ENCODE results near the gene GORAB. TPM values are rescaled to one million over a fixed set of nuclear protein-coding genes. Genes with fewer than 3 reads are reported as not detected.

GORAB gene
- total and polyA plus RNA-seq, 10 of the 15 experiments (the other 5 are each of a cell fraction or from before 2014, with no cell fraction given): 5.5 to 38.6 (median 10.3) TPM

DNA sequence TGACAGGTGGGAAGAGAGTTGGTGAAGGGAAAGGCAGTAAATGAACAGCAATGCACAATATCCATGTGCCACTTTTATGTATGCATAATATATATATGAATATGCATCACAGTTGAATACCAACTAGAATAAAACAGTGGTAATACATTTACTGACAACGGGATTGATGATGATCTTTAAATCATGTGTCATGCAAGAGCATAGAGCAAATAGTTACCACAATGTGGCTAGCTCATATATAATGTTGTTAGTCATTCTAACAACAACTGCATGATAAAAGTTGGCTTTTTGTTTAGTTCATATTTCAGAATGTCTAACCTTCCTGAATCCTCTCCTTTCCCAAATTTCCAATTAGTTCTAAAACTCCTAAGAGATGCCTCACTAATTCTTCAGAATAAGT is 46.4 kb downstream of the GORAB start (continued):
- no peak for TF ChIP-seq EZH2 (IDR thresholded peaks at IDR 0.05; ENCODE audit: borderline replicate concordance, control insufficient read depth, low read depth, low read length)
- no peak for TF ChIP-seq TCF12 (IDR thresholded peaks at IDR 0.05; ENCODE audit: low read depth, low read length)
- TF ChIP-seq, protein P1, sequence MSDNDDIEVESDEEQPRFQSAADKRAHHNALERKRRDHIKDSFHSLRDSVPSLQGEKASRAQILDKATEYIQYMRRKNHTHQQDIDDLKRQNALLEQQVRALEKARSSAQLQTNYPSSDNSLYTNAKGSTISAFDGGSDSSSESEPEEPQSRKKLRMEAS (IDR thresholded peaks at IDR 0.05; ENCODE audit: low read depth, low read length): no peak

DNA sequence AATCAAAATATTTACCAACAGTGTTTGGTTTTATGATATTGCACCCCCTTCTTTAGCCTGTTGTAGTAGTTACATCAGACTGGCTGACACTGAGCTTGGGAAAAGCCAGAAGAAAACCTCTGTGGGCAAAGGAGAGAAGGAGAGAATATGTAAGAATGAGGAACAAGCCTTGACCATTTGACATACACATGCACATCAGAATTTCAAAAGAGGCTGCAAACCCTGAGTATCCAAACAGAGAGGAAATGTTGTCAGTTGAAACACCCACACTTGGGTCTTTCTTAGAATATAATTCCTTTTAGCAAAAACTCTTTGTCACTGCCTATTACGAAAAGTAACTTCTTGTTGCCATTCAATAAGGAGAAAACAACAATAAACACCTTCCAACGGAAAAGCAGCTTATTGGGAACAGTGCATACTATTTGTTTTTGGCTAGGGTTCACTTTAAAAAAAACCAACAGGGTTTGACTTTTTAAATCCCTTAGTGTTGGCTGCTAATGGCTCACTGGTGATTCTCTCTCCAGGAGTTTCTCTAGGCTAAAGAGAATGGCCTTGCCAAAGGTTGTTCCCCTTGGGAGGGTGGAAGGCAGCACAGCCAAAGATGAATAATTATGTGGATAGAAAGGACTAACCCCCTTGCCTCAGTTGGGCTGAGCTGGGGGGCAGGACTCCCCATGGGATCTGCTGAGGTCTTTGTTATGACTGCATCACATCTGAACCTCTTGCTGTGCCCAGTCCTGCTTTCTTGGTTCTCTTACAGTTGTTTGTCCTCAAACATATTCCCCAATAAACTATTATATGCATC is 48.9 kb downstream of the GORAB start:
- H3K4me2 ChIP-seq (ENCODE audit: control insufficient read depth, insufficient read depth): no peak overlapping the region
- ATAC-seq: no peak
- no peaks in the 10 kb centered on the region for H3K27me3 ChIP-seq (replicated peaks in 1 of 2; ENCODE audit: control insufficient read depth in 2 of 2, insufficient read depth in 2 of 2, low read length in 1 of 2)
- H3K36me3 ChIP-seq (ENCODE audit: control insufficient read depth in 2 of 2, insufficient read depth in 2 of 2, low read length in 1 of 2): no peaks in the 10 kb centered on the region
- no TSS peak for BruUV-seq (replicated peaks)
- no peak for FAIRE-seq
- SMC1A ChIA-PET (ENCODE audit: uncharacterized antibody, unreplicated experiment): interaction anchor here (1.3 to 1.4 kb wide), 3 partner anchors 13 to 59 kb away, joined by 3 to 6 read pairs (median 4); no protein-coding TSS in a partner anchor
- POLR2A ChIA-PET: interaction anchor here (0.6 to 1.0 kb wide), 2 partner anchors 12 to 41 kb away, joined by 3 to 6 read pairs; no protein-coding TSS in a partner anchor
- no peaks in the 10 kb centered on the region for H3K9me3 ChIP-seq (replicated peaks; ENCODE audit: control insufficient read depth, insufficient read depth, low read length)
- H4K20me1 ChIP-seq (ENCODE audit: control insufficient read depth, insufficient read depth): no peaks in the 10 kb centered on the region
- H3K9ac ChIP-seq (ENCODE audit: control insufficient read depth, insufficient read depth, low read length): no peak overlapping the region
- no peak for DNase-seq (ENCODE audit: low read depth, low spot score)
- 0% methylated on average over 2 of the region's 2 CpGs for WGBS (ENCODE audit: insufficient coverage, insufficient replicate concordance, low lambda C conversion rate, missing lambda C conversion rate)
- no peaks in the 10 kb centered on the region for H3K4me1 ChIP-seq (ENCODE audit: control insufficient read depth, insufficient read depth, low read length)
- in situ Hi-C loops (cut with MboI): no loop called here
- H3K79me2 ChIP-seq (ENCODE audit: control insufficient read depth, insufficient read depth, low read length): no peaks in the 10 kb centered on the region
- CTCF ChIA-PET: interaction anchor here (1.1 kb wide), 1 partner anchor 59 kb away, joined by 4 read pairs; no protein-coding TSS in a partner anchor
- no peak overlapping the region for H2AFZ ChIP-seq (ENCODE audit: control insufficient read depth, low read depth, low read length)
- intact Hi-C loops (cut with micrococcal nuclease; ENCODE audit: unreplicated experiment): no loop called here
- no peak overlapping the region for H3K27ac ChIP-seq (ENCODE audit: control insufficient read depth, insufficient read depth)
- H3K4me3 ChIP-seq: no peak overlapping the region
- RAD21 ChIA-PET (ENCODE audit: unreplicated experiment): no interaction called here
- TF ChIP-seq IKZF1 (conservative IDR thresholded peaks at IDR 0.05) (no peak), GABPA (IDR thresholded peaks at IDR 0.05; ENCODE audit: low read depth) (no peak), YBX1 (IDR thresholded peaks at IDR 0.05) (no peak), HCFC1 (IDR thresholded peaks at IDR 0.05; ENCODE audit: low read length) (no peak), SMAD1 (IDR thresholded peaks at IDR 0.05; ENCODE audit: low read depth, partially characterized antibody) (no peak), BACH1 (IDR thresholded peaks at IDR 0.05; ENCODE audit: borderline replicate concordance) (no peak), POU2F2 (IDR thresholded peaks at IDR 0.05; ENCODE audit: borderline replicate concordance, low read depth, low read length) (no peak), RBBP5 (conservative IDR thresholded peaks at IDR 0.05) (no peak)
- TF ChIP-seq, protein P2, sequence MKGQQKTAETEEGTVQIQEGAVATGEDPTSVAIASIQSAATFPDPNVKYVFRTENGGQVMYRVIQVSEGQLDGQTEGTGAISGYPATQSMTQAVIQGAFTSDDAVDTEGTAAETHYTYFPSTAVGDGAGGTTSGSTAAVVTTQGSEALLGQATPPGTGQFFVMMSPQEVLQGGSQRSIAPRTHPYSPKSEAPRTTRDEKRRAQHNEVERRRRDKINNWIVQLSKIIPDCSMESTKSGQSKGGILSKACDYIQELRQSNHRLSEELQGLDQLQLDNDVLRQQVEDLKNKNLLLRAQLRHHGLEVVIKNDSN (IDR thresholded peaks at IDR 0.05; ENCODE audit: borderline replicate concordance, extremely low read length, insufficient read depth, low read depth, low read length): no peak
- TF ChIP-seq, protein P3, sequence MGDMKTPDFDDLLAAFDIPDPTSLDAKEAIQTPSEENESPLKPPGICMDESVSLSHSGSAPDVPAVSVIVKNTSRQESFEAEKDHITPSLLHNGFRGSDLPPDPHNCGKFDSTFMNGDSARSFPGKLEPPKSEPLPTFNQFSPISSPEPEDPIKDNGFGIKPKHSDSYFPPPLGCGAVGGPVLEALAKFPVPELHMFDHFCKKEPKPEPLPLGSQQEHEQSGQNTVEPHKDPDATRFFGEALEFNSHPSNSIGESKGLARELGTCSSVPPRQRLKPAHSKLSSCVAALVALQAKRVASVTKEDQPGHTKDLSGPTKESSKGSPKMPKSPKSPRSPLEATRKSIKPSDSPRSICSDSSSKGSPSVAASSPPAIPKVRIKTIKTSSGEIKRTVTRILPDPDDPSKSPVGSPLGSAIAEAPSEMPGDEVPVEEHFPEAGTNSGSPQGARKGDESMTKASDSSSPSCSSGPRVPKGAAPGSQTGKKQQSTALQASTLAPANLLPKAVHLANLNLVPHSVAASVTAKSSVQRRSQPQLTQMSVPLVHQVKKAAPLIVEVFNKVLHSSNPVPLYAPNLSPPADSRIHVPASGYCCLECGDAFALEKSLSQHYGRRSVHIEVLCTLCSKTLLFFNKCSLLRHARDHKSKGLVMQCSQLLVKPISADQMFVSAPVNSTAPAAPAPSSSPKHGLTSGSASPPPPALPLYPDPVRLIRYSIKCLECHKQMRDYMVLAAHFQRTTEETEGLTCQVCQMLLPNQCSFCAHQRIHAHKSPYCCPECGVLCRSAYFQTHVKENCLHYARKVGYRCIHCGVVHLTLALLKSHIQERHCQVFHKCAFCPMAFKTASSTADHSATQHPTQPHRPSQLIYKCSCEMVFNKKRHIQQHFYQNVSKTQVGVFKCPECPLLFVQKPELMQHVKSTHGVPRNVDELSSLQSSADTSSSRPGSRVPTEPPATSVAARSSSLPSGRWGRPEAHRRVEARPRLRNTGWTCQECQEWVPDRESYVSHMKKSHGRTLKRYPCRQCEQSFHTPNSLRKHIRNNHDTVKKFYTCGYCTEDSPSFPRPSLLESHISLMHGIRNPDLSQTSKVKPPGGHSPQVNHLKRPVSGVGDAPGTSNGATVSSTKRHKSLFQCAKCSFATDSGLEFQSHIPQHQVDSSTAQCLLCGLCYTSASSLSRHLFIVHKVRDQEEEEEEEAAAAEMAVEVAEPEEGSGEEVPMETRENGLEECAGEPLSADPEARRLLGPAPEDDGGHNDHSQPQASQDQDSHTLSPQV (IDR thresholded peaks at IDR 0.05): no peak
